NB4 (cell line): ENCODE measurements around the gene KCNMB2.

Source experiments
- MYC ChIP-seq: IDR thresholded peaks from 2 replicates; pipeline ENCODE4 v1.6.1; 2011; ENCODE audit warnings: low read depth, low read length
- POLR2A ChIP-seq: IDR thresholded peaks from 2 replicates; pipeline ENCODE4 v1.6.1; 2011; ENCODE audit warnings: mild to moderate bottlenecking; ENCODE audit not compliant: insufficient read length; ENCODE audit errors: extremely low read depth
- TF ChIP-seq, protein P1 (sequence below): IDR thresholded peaks from one replicate; pipeline ENCODE4 v1.5.1; 2012; ENCODE audit warnings: low read depth, low read length

GRCh38 chr3:178741020-178741419, 204.8 kb downstream of the KCNMB2 start:
- TF ChIP-seq, protein P1, sequence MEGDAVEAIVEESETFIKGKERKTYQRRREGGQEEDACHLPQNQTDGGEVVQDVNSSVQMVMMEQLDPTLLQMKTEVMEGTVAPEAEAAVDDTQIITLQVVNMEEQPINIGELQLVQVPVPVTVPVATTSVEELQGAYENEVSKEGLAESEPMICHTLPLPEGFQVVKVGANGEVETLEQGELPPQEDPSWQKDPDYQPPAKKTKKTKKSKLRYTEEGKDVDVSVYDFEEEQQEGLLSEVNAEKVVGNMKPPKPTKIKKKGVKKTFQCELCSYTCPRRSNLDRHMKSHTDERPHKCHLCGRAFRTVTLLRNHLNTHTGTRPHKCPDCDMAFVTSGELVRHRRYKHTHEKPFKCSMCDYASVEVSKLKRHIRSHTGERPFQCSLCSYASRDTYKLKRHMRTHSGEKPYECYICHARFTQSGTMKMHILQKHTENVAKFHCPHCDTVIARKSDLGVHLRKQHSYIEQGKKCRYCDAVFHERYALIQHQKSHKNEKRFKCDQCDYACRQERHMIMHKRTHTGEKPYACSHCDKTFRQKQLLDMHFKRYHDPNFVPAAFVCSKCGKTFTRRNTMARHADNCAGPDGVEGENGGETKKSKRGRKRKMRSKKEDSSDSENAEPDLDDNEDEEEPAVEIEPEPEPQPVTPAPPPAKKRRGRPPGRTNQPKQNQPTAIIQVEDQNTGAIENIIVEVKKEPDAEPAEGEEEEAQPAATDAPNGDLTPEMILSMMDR: no peak
- TF ChIP-seq POLR2A: no peak
- no peak for TF ChIP-seq MYC
